ENCODE results near the gene COPS7A.
"Not testable (repeated sequence)": the region's sequence is repeated elsewhere in the genome, so short reads cannot be mapped to it uniquely, and the experiment has no call there.

GRCh38 chr12:6743300-6743699 lies 19.5 kb downstream of the COPS7A start:
- not testable (repeated sequence) for TF ChIP-seq CTCF (conservative IDR thresholded peaks at IDR 0.05 in 1 of 2, IDR thresholded peaks at IDR 0.05 in 1 of 2; ENCODE audit: low read depth in 1 of 2, low read length in 2 of 2); EZH2 (IDR thresholded peaks at IDR 0.05; ENCODE audit: low read length, missing control alignments)
